K562 (cell line): ENCODE data around the gene ATP2A2. TPM values are rescaled to one million over a fixed set of nuclear protein-coding genes. Genes with fewer than 3 reads are reported as not detected.

ENCODE experiments used
- ATAC-seq: fragments of 200-7000 bp; cut with Tn5 transposase; 3 replicates; pipeline ENCODE4 v1.9.1; 2020; ENCODE audit warnings: moderate library complexity
- BruUV-seq: library from RNA; stranded (reverse); fragments of 400-500 nt; replicated peaks from 2 replicates; lab custom pipeline; 2021; lab: Mats Ljungman, UMichigan
- CTCF ChIA-PET: fragments of 300-600 bp; formaldehyde crosslinking; extraction: SDS; loops from one replicate; lab custom pipeline; 2021; ENCODE audit warnings: low intra/inter-chr PET ratio; lab: Yijun Ruan, JAX
- POLR2A ChIA-PET: fragments of 300-600, 350-650 bp; sonication (Branson Sonifier 250); formaldehyde crosslinking; extraction: SDS; loops from one replicate; lab custom pipeline; 2021; ENCODE audit warnings: antibody characterized with exemption, inconsistent platforms; lab: Yijun Ruan, JAX
- DNase-seq, 4 experiments: peaks; one replicate each; pipeline versions ENCODE4 v3.0.0 to v3.0.0-alpha.2; 2011 to 2018; ENCODE audit warnings: low spot score in 3 of 4, mixed read lengths in 3 of 4; ENCODE audit errors: extremely low read depth in 1 of 4
- FAIRE-seq: peaks from 2 replicates; lab custom pipeline; 2011; peaks lifted over from hg19 to GRCh38; lab: Jason Lieb, UNC
- H2AFZ ChIP-seq: 2 replicates; pipeline ENCODE4 v1.6.0; 2011; ENCODE audit warnings: low read depth, low read length, control low read depth, inconsistent platforms
- H3K27ac ChIP-seq: fragments of 200-600 bp; 3 replicates; pipeline ENCODE4 v1.8.0; 2011; ENCODE audit warnings: low read depth, mild to moderate bottlenecking, control low read depth, inconsistent platforms, low read length, moderate library complexity, mixed read lengths; ENCODE audit errors: extremely low read depth
- H3K27me3 ChIP-seq, 2 experiments: fragments of 300-600 bp in 1 of 2; 2 replicates in 1 of 2; 3 replicates in 1 of 2; pipeline versions ENCODE4 v1.6.0 to v1.8.0; 2011; ENCODE audit warnings: inconsistent platforms in 2 of 2, low read length in 2 of 2, mild to moderate bottlenecking in 1 of 2, mixed read lengths in 1 of 2, moderate library complexity in 1 of 2; ENCODE audit not compliant: control insufficient read depth in 2 of 2, insufficient read depth in 2 of 2
- H3K36me3 ChIP-seq: fragments of 300-600 bp; 3 replicates; pipeline ENCODE4 v1.8.0; 2011; ENCODE audit warnings: mild to moderate bottlenecking, low read length, inconsistent platforms; ENCODE audit not compliant: control insufficient read depth, insufficient read depth
- H3K4me1 ChIP-seq, 2 experiments: fragments of 200-600 bp in 1 of 2; replicated peaks in 1 of 2; 2 replicates in 1 of 2; 3 replicates in 1 of 2; pipeline versions ENCODE4 v1.5.1 to v1.8.0; 2011; ENCODE audit warnings: inconsistent platforms in 2 of 2, low read length in 2 of 2, mild to moderate bottlenecking in 1 of 2, mixed read lengths in 1 of 2, moderate library complexity in 1 of 2; ENCODE audit not compliant: control insufficient read depth in 2 of 2, insufficient read depth in 2 of 2
- H3K4me2 ChIP-seq: 2 replicates; pipeline ENCODE4 v1.6.1; 2011; ENCODE audit warnings: low read length, control low read depth, inconsistent platforms, mixed read lengths; ENCODE audit not compliant: insufficient read depth
- H3K4me3 ChIP-seq: fragments of 200-600 bp; sonication (generic), shearing (Covaris generic); 2 replicates; pipeline ENCODE4 v1.5.1; 2016; ENCODE audit warnings: control low read depth, inconsistent platforms
- H3K79me2 ChIP-seq: fragments of 200-600 bp; 3 replicates; pipeline ENCODE4 v1.8.0; 2011; ENCODE audit warnings: low read length, inconsistent platforms; ENCODE audit not compliant: control insufficient read depth, insufficient read depth
- H3K9ac ChIP-seq, 2 experiments: 2 replicates each; pipeline versions ENCODE4 v1.6.0 to v1.6.1; 2011; ENCODE audit warnings: low read depth in 2 of 2, low read length in 2 of 2, control low read depth in 1 of 2, inconsistent platforms in 1 of 2, mild to moderate bottlenecking in 1 of 2, mixed read lengths in 1 of 2; ENCODE audit not compliant: insufficient read depth in 1 of 2
- H3K9me1 ChIP-seq: one replicate; pipeline ENCODE4 v1.6.0; 2011; ENCODE audit warnings: inconsistent platforms, mild to moderate bottlenecking, low read length, moderate library complexity; ENCODE audit not compliant: control insufficient read depth, insufficient read depth
- H3K9me3 ChIP-seq: replicated peaks from 2 replicates; pipeline ENCODE4 v1.5.1; 2011; ENCODE audit warnings: low read depth, low read length, inconsistent platforms; ENCODE audit not compliant: control insufficient read depth, insufficient read depth
- H4K20me1 ChIP-seq: replicated peaks from 2 replicates; pipeline ENCODE4 v1.6.1; 2011; ENCODE audit warnings: low read length, inconsistent platforms, mixed read lengths; ENCODE audit not compliant: control insufficient read depth, insufficient read depth
- E2F6 ChIP-seq, 2 experiments: IDR thresholded peaks; 2 replicates each; pipeline ENCODE4 v1.6.1; 2011; ENCODE audit warnings: borderline replicate concordance in 1 of 2, control low read depth in 1 of 2, low read depth in 1 of 2, low read length in 1 of 2, mild to moderate bottlenecking in 1 of 2, mixed read lengths in 1 of 2, moderate library complexity in 1 of 2; ENCODE audit not compliant: insufficient read depth in 1 of 2, insufficient read length in 1 of 2, poor library complexity in 1 of 2, severe bottlenecking in 1 of 2; ENCODE audit errors: extremely low read depth in 1 of 2
- EP400 ChIP-seq: fragments of 450-650 bp; IDR thresholded peaks from 2 replicates; pipeline ENCODE4 v1.6.1; 2017; ENCODE audit warnings: antibody characterized with exemption, mild to moderate bottlenecking, moderate library complexity
- HMBOX1 ChIP-seq: sonication (generic); IDR thresholded peaks from 2 replicates; pipeline ENCODE4 v1.6.1; 2016
- NR4A1 ChIP-seq, 2 experiments: fragments of 250-450 bp in 1 of 2; fragments of 450-650 bp in 1 of 2; sonication (Bioruptor Pico) in 1 of 2; IDR thresholded peaks; 2 replicates each; pipeline versions ENCODE4 v1.4.0 to v1.6.1; 2016 to 2020; ENCODE audit warnings: mild to moderate bottlenecking in 2 of 2, missing compliant biosample characterization in 1 of 2, missing genetic modification characterization in 1 of 2, moderate library complexity in 1 of 2
- PCBP2 ChIP-seq: fragments of 200-400 bp; formaldehyde crosslinking; IDR thresholded peaks from 2 replicates; pipeline ENCODE4 v1.6.1; 2018; ENCODE audit warnings: low read length, low read depth, mild to moderate bottlenecking, moderate library complexity; ENCODE audit not compliant: poor library complexity, severe bottlenecking
- PURB ChIP-seq: sonication (generic); formaldehyde crosslinking; IDR thresholded peaks from 2 replicates; pipeline ENCODE4 v1.9.0; 2021; ENCODE audit warnings: low read depth, mild to moderate bottlenecking, missing genetic modification reagents
- SAFB2 ChIP-seq: fragments of 200-400 bp; formaldehyde crosslinking; IDR thresholded peaks from 2 replicates; pipeline ENCODE4 v1.6.1; 2018; ENCODE audit warnings: borderline replicate concordance, low read length, low read depth, moderate library complexity; ENCODE audit not compliant: severe bottlenecking
- ZNF134 ChIP-seq: fragments of 250-450 bp; sonication (Bioruptor Pico); conservative IDR thresholded peaks from 2 replicates; pipeline ENCODE4 v1.4.0; 2020
- ZNF347 ChIP-seq: fragments of 450-650 bp; formaldehyde crosslinking; IDR thresholded peaks from 2 replicates; pipeline ENCODE4 v1.4.0; 2020; ENCODE audit warnings: low read depth, mild to moderate bottlenecking, moderate library complexity
- ZNF778 ChIP-seq: fragments of 450-650 bp; formaldehyde crosslinking; IDR thresholded peaks from 2 replicates; pipeline ENCODE4 v1.4.0; 2020; ENCODE audit warnings: mild to moderate bottlenecking, moderate library complexity
- WGBS: fragments of 100-300 bp; shearing (Covaris generic); methylation state at CpG from one replicate; pipeline ENCODE4 v1.1.6; 2016; ENCODE audit warnings: low coverage, mixed read lengths; ENCODE audit not compliant: insufficient coverage; ENCODE audit errors: missing lambda C conversion rate; 5-methylcytosine and 5-hydroxymethylcytosine counted together
- in situ Hi-C: fragments of 300-500 bp; cut with MboI; formaldehyde crosslinking; loops from 4 replicates; pipeline ENCODE4 v1.15.0; 2018; ENCODE audit warnings: inconsistent platforms, mixed read lengths
- intact Hi-C: fragments of 100-400 bp; cut with micrococcal nuclease; formaldehyde crosslinking; loops from 2 replicates; pipeline ENCODE4 v1.14.2; 2022
- polyA plus RNA-seq, 8 experiments: library from polyadenylated mRNA; depleted of rRNA in 4 of 8; stranded (reverse) in 5 of 8; unstranded in 3 of 8; fragments of >200 nt; fragmentation: Nextera tagmentation in 2 of 8; fragmentation: Illumina TruSeq in 1 of 8; extraction: Ambion mirVana in 2 of 8; extraction: Trizol in 1 of 8; gene quantifications; 2 replicates each; pipeline versions ENCODE4 v1.2.1 to v1.2.3, GENCODE V29; 2011 to 2014; ENCODE audit warnings: inconsistent platforms in 1 of 8, missing spikeins in 1 of 8
- total RNA-seq, 7 experiments: library from RNA; depleted of rRNA in 6 of 7; stranded (reverse); fragments of >200 nt in 6 of 7; fragmentation: Illumina TruSeq in 2 of 7; extraction: Trizol in 2 of 7; gene quantifications; 2 replicates each; pipeline versions ENCODE4 v1.2.1 to v1.2.3, GENCODE V29; 2011 to 2021; ENCODE audit warnings: low replicate concordance in 1 of 7
- TF ChIP-seq, protein P1 (sequence below): fragments of 450-650 bp; IDR thresholded peaks from 2 replicates; pipeline ENCODE4 v1.6.1; 2016
- TF ChIP-seq, protein P2 (sequence below): fragments of 450-650 bp; IDR thresholded peaks from 2 replicates; pipeline ENCODE4 v1.7.0; 2016; ENCODE audit warnings: borderline replicate concordance
- TF ChIP-seq, protein P3 (sequence below): sonication (generic); formaldehyde crosslinking; IDR thresholded peaks from 2 replicates; pipeline ENCODE4 v1.5.0; 2020; ENCODE audit warnings: missing genetic modification reagents

Gene ATP2A2
- total and polyA plus RNA-seq, 9 of the 15 experiments (the other 6 are each of a cell fraction or from before 2014, with no cell fraction given): 5.2 to 205 (median 51.6) TPM

- peak in 1 of 2 experiments; percentile 29 for TF ChIP-seq E2F6 (IDR thresholded peaks at IDR 0.05; ENCODE audit: borderline replicate concordance in 1 of 2, extremely low read depth in 1 of 2, insufficient read depth in 1 of 2, insufficient read length in 1 of 2, low read depth in 1 of 2, low read length in 1 of 2, poor library complexity in 1 of 2, severe bottlenecking in 1 of 2)
- TF ChIP-seq EP400: peak; percentile 29; the same call in 1 of the 2 replicates
Measured at GRCh38 chr12:110253176-110253575, 27.9 kb upstream of the ATP2A2 start (continued).

DNA sequence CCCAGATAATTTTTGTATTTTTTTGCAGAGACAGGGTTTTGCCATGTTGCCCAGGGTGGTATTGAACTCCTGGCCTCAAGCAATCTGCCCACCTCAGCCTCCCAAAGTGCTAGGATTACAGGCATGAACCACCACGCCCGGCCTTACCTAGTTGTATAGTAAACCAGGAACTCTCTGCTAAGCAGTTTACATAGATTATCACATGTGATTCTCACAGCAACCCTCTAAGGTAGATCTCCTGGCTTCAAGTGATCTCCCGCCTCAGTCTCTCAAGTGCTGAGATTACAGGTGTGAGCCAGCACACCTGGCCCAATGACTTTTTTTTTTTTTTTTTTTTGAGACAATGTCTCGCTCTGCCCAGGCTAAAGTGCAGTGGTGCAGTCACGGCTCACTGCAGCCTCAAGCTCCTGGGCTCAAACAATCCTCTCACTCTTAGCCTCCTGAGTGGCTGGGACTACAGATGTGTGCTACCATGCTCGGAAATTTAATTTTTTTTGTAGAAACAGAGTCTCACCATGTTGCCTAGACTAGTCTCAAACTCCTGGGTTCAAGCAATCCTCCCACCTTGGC lies 26.0 kb upstream of the ATP2A2 start:
- CTCF ChIA-PET: interaction anchor here (0.6 kb wide), 1 partner anchor 8 kb away, joined by 6 read pairs; no protein-coding TSS in a partner anchor
- TF ChIP-seq HMBOX1 (no peak), PCBP2 (no peak), ZNF778 (CRISPR knock-in tag) (no peak), ZNF347 (no peak), SAFB2 (no peak), PURB (CRISPR knock-in tag) (no peak), ZNF134 (CRISPR knock-in tag) (no peak), NR4A1 (CRISPR knock-in tag; IDR thresholded peaks at IDR 0.05) (no peak), NR4A1 (tag; IDR thresholded peaks at IDR 0.05) (no peak)
- TF ChIP-seq, protein P1, sequence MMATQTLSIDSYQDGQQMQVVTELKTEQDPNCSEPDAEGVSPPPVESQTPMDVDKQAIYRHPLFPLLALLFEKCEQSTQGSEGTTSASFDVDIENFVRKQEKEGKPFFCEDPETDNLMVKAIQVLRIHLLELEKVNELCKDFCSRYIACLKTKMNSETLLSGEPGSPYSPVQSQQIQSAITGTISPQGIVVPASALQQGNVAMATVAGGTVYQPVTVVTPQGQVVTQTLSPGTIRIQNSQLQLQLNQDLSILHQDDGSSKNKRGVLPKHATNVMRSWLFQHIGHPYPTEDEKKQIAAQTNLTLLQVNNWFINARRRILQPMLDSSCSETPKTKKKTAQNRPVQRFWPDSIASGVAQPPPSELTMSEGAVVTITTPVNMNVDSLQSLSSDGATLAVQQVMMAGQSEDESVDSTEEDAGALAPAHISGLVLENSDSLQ: no peak
- TF ChIP-seq, protein P2, sequence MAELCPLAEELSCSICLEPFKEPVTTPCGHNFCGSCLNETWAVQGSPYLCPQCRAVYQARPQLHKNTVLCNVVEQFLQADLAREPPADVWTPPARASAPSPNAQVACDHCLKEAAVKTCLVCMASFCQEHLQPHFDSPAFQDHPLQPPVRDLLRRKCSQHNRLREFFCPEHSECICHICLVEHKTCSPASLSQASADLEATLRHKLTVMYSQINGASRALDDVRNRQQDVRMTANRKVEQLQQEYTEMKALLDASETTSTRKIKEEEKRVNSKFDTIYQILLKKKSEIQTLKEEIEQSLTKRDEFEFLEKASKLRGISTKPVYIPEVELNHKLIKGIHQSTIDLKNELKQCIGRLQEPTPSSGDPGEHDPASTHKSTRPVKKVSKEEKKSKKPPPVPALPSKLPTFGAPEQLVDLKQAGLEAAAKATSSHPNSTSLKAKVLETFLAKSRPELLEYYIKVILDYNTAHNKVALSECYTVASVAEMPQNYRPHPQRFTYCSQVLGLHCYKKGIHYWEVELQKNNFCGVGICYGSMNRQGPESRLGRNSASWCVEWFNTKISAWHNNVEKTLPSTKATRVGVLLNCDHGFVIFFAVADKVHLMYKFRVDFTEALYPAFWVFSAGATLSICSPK: no peak
- TF ChIP-seq, protein P3, sequence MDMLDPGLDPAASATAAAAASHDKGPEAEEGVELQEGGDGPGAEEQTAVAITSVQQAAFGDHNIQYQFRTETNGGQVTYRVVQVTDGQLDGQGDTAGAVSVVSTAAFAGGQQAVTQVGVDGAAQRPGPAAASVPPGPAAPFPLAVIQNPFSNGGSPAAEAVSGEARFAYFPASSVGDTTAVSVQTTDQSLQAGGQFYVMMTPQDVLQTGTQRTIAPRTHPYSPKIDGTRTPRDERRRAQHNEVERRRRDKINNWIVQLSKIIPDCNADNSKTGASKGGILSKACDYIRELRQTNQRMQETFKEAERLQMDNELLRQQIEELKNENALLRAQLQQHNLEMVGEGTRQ (CRISPR knock-in tag): no peak

More for the DNA sequence above, 26.0 kb upstream of the ATP2A2 start:
- 70% methylated on average over 4 of the region's 6 CpGs for WGBS
- Histone ChIP-seq H3K4me1 (peaks cover 10 to 11% of the 10 kb centered on the region in 2 experiments; a peak in 3 of 5 replicates), H3K4me2 (no peak overlapping the region), H3K36me3 (no peaks in the 10 kb centered on the region), H3K9ac (no peak overlapping the region), H3K9me3 (no peaks in the 10 kb centered on the region), H2AFZ (no peak overlapping the region), H3K4me3 (no peak overlapping the region), H3K9me1 (no peaks in the 10 kb centered on the region), H3K79me2 (no peaks in the 10 kb centered on the region), H3K27me3 (no peaks in the 10 kb centered on the region), H4K20me1 (no peaks in the 10 kb centered on the region), H3K27ac (no peak overlapping the region)
- DNase-seq (no peak), ATAC-seq (no peak), FAIRE-seq (no peak)
- in situ Hi-C loops (no loop called here), intact Hi-C loops (no loop called here)
- POLR2A ChIA-PET: no interaction called here
- BruUV-seq: no TSS peak
